Adrenal gland (tissue), 12 donors: Measurements from ENCODE around the gene NDUFB10. TPM values are rescaled to one million over a fixed set of nuclear protein-coding genes. Genes with fewer than 3 reads are reported as not detected.

Source experiments
- DNase-seq, 7 donors: peaks; one replicate each; pipeline ENCODE4 v3.0.0-alpha.2; 2019 to 2020
- H3K27ac ChIP-seq, 5 donors: fragments of 200-600 bp; sonication (generic) in 4 of 5; 1 replicate in 3 of 5; 2 replicates in 2 of 5; pipeline versions ENCODE4 v1.5.1 to v1.8.0; 2016 to 2020; ENCODE audit warnings: mild to moderate bottlenecking in 1 of 5
- H3K27me3 ChIP-seq: fragments of 200-600 bp; 2 replicates; pipeline ENCODE4 v1.8.0; 2021
- H3K36me3 ChIP-seq, 2 donors: fragments of 200-600 bp; replicated peaks in 1 of 2; 1 replicate in 1 of 2; 2 replicates in 1 of 2; pipeline versions ENCODE4 v1.5.1 to v1.8.0; 2018 to 2022
- H3K4me1 ChIP-seq, 2 donors: fragments of 200-600 bp; replicated peaks in 1 of 2; 1 replicate in 1 of 2; 2 replicates in 1 of 2; pipeline versions ENCODE4 v1.5.1 to v1.8.0; 2018 to 2021
- H3K4me3 ChIP-seq, 4 donors: fragments of 200-600 bp; sonication (generic) in 3 of 4; one replicate each; pipeline ENCODE4 v1.5.1; 2016 to 2018
- H3K9me3 ChIP-seq, 3 donors: fragments of 200-600 bp; sonication (generic) in 1 of 3; replicated peaks in 1 of 3; 1 replicate in 2 of 3; 2 replicates in 1 of 3; pipeline versions ENCODE4 v1.5.1 to v1.8.0; 2016 to 2021
- CTCF ChIP-seq, 6 experiments: fragments of 450-650 bp in 4 of 6; fragments of 200-600 bp in 2 of 6; sonication (generic) in 1 of 6; IDR thresholded peaks; 1 replicate in 5 of 6; 2 replicates in 1 of 6; pipeline versions ENCODE4 v1.5.1 to v1.8.0; 2016 to 2021; ENCODE audit warnings: antibody characterized with exemption in 6 of 6, mild to moderate bottlenecking in 2 of 6, moderate library complexity in 1 of 6
- POLR2A ChIP-seq, 2 donors: fragments of 450-650 bp; IDR thresholded peaks; one replicate each; pipeline ENCODE4 v1.6.1; 2017; ENCODE audit warnings: antibody characterized with exemption in 2 of 2, mild to moderate bottlenecking in 2 of 2, moderate library complexity in 1 of 2
- WGBS, 4 donors: extraction: QIAGEN DNeasy Blood & Tissue Kit in 2 of 4; methylation state at CpG; one replicate each; pipeline versions ENCODE4 v1.1.5 to v1.1.7; 2013 to 2017; 5-methylcytosine and 5-hydroxymethylcytosine counted together
- intact Hi-C, 2 donors: fragments of 100-400 bp; cut with DNase I; formaldehyde crosslinking; loops; one replicate each; pipeline versions ENCODE4 v1.14.1 to v1.15.0; 2022 to 2023
- polyA plus RNA-seq, 3 donors: library from polyadenylated mRNA; stranded (reverse); fragments of 200-250 nt in 2 of 3; fragments of 350-450 nt in 1 of 3; fragmentation: Illumina TruSeq in 1 of 3; extraction: RNeasy Lipid Tissue Mini Kit (QIAGEN cat#74804) in 1 of 3; gene quantifications; one replicate each; pipeline ENCODE4 v1.2.3, GENCODE V29; 2013 to 2014
- total RNA-seq, 9 donors: library from RNA; depleted of rRNA in 4 of 9; stranded (reverse); fragments of >200 nt in 4 of 9; fragments of 120-200 nt in 1 of 9; fragmentation: NEBNext Ultra II Directional in 1 of 9; extraction: Animal tissue kit (Norgen Biotek cat#: 25700) in 1 of 9; gene quantifications; one replicate each; pipeline versions ENCODE4 v1.1.0 to v1.2.4, GENCODE V29; 2013 to 2023
- donor health status: healthy with polysubstance abuse.
- donor health status: Bipolar disorder and iron deficiency.
- donor health status: DM: yes; HTN: yes; CAD: no.
- donor health status: DM: no; HTN: no; CAD: no.
- donor health status: DM: no; HTN: no; CAD: no.
- donor health status: DM: yes; HTN: yes; CAD: no.

Gene NDUFB10
- total and polyA plus RNA-seq, 12 donors = 109 to 298 (median 175) TPM

DNA sequence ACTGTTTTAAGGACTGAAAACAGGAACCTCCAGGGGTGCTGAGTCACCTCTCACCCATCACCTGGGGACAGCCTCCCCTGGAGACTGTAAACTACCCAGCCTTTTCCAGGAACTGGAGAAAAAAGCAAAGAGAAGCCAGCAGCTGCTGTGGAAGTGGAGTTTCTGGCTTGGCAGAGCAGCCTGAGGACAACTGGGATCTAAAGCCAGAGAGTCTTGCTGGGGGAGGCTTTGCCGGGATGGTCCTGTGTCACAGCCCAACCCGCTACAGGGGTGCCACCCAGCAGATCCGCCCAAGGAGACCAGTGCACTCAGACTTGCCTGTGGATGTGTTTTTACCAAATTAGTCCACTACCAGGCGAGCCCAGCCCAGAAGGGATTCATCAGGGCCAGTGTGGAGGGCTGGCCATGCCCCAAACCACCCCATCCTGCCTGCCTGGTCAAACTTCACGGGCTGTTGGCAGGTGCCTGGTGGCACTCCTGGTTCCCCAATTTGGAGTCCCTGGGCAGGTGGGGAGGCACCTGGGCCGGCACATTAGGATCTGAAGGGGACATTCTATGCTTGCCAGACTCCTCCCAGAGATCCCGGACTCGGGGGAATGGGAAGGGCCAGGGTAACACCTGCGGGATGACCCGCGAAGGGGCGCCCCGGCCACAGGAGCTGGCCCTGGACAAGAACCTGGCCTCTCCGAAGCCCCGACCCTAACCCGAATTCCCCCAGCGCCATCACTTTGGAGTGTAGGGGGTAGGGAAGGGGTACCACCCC lies 17.1 kb upstream of the NDUFB10 start:
- H3K27me3 ChIP-seq = no peaks in the 10 kb centered on the region
- TF ChIP-seq POLR2A (IDR thresholded peaks at IDR 0.05) (no peak), CTCF (IDR thresholded peaks at IDR 0.05) (no peak)
- intact Hi-C loops = no loop called here
- peak overlapping the region; percentile 25 to 86 (median 58) for H3K4me3 ChIP-seq
- peaks cover 0 to 30% of the 10 kb centered on the region in 2 donors for H3K36me3 ChIP-seq
- H3K9me3 ChIP-seq = no peaks in the 10 kb centered on the region
- H3K27ac ChIP-seq = peak overlapping the region in 2 of 5 donors; percentile 40 to 88
- WGBS, 4 donors = 18 to 70% (median 40%) methylated on average over 2 to 17 of the region's 17 CpGs
- H3K4me1 ChIP-seq = peaks cover 7 to 11% of the 10 kb centered on the region in 2 donors
- DNase-seq = no peak

DNA sequence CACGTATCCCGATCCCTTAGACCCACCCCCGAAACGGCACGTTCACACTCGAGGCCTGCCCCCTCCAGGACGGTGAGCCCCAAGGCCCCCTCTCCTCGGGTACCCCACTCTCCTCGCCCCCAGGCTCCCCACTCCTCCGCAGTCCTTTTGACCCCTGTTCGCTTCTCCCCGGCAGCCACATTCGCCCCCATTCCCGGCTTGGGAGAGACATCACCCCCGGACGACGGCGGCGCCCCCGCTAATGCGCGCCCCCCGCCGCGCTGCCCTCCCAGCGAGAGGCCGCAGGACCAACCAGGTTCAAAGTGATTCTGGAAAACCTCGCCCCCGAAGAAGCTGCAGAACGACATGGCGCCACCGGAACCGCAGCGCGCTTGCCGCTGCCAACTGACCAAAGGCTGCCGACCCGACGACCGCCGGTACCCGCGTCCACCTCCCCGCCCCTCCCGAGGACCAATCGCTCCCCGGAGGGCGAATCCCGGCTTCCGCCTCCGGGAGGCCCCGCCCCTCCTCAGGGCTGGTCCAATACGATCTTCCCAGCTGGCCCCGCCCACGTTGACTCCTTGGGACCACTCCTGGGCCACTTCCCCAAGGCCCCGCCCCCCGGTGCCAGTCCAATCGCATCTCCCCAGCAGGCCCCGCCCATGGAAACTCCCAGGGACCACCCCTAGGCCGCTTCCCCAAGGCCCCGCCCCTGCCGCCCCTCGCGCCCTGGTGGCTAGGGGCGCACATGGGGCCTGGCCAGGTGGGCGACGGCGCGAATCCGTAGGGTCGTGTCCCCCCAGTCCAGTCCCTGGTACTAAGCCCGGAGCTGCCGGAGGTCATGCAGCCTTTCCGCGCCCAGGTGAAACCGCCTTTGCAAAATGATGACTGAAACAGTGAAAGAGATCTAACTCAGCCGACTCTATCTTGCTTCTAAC lies 16.3 kb upstream of the NDUFB10 start, which contains the start of gene MSRB1:
TSS of gene MSRB1 (minus strand) at position 390 of the 917 bp plus-strand sequence. CDS start at position 347, 43 bp downstream.
- DNase-seq = peak; percentile 99 to 100 (median 100)

DNA sequence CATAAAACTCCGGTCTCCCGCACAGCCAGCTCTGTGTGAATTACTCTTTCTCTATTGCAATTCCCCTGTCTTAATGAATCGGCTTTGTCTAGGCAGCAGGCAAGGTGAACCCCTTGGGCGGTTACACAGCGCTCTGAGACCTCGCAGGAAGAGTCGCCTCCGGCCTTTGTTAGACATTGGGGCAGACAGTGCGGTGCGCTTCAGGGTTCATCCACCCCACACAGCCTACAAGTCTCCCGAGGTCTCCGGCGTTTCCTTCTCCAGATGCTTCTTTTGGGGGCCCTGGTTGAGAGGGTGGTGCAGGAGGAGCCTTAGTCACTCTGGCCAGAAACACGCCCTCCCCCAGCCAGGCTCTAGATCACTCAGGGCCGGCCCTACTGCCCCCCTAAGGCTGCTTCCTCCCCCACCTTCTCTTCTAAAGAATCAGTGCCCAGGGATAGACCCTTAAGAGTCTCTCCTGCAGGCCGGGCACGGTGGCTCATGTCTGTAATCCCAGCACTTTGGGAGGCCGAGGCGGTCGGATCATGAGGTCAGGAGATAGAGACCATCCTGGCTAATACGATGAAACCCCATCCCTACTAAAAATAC lies 14.6 kb upstream of the NDUFB10 start:
- peaks cover 0 to 8% of the 10 kb centered on the region in 2 donors for H3K36me3 ChIP-seq
- 89 to 93% (median 90%) methylated on average over 16 to 21 of the region's 21 CpGs for WGBS, 4 donors
- H3K4me1 ChIP-seq = peaks cover 7 to 11% of the 10 kb centered on the region in 2 donors
- peak in 1 of 7 donors; percentile 19 for DNase-seq
- H3K9me3 ChIP-seq = no peaks in the 10 kb centered on the region
- H3K4me3 ChIP-seq = no peak overlapping the region
- H3K27ac ChIP-seq = no peak overlapping the region
- TF ChIP-seq CTCF (IDR thresholded peaks at IDR 0.05) (no peak), POLR2A (IDR thresholded peaks at IDR 0.05) (no peak)
- H3K27me3 ChIP-seq = no peaks in the 10 kb centered on the region
- intact Hi-C loops = no loop called here

More for the DNA sequence above, 16.3 kb upstream of the NDUFB10 start, which contains the start of gene MSRB1:
- H3K4me1 ChIP-seq = peaks cover 7 to 11% of the 10 kb centered on the region in 2 donors
- TF ChIP-seq POLR2A (IDR thresholded peaks at IDR 0.05) (peak; percentile 83 to 90), CTCF (IDR thresholded peaks at IDR 0.05) (peak in 2 of 6 experiments; percentile 7 to 22)
- H3K27me3 ChIP-seq = no peaks in the 10 kb centered on the region
- 0 to 1% (median 1%) methylated on average over 20 to 77 of the region's 77 CpGs for WGBS, 4 donors
- peak within 1 kb of the TSS; percentile 49 to 86 (median 58) for H3K4me3 ChIP-seq
- peaks cover 0 to 24% of the 10 kb centered on the region in 2 donors for H3K36me3 ChIP-seq
- H3K27ac ChIP-seq = peak within 1 kb of the TSS in 3 of 5 donors; percentile 40 to 88 (median 40)
- intact Hi-C loops = no loop called here
- H3K9me3 ChIP-seq = no peaks in the 10 kb centered on the region
